ENCODE measurements around the gene HELZ. TPM values are rescaled to one million over a fixed set of nuclear protein-coding genes. Genes with fewer than 3 reads are reported as not detected.
A peak's percentile ranks its signal among the peaks of the same experiment; 100 is the strongest.

Gene HELZ
- total RNA-seq, 1 experiment from 2014 or later = 49.8 TPM

DNA sequence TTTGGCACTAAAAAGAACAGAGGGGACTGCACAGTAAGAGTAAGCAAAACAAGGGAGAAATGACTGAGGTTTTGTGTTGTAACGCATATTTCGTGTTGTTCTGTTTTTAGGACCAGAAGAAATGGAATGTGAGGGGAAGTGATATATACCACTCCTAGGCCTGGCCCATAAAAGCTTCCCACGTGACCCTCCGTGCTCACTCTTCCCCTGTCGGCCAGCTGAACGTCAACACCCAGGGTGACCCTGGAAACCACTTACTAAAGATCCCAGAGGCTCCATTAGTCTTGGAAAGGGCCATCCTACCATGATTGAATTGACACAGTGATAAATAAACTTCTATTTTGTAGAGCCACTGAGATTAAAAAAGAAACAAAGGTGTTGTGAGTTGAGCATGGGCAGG lies 79.8 kb downstream of the HELZ start:
- Mint-ChIP-seq H3K27me3 (ENCODE audit: low read depth) (no peaks in the 10 kb centered on the region), H3K4me3 (no peak overlapping the region), H3K27ac (peak overlapping the region in 2 of 3 experiments; percentile 32 to 58; a peak in 1 of 7 replicates), H3K4me1 (no peaks in the 10 kb centered on the region), H3K9me3 (no peaks in the 10 kb centered on the region), H3K36me3 (ENCODE audit: insufficient read depth in 1 of 3, low read depth in 3 of 3) (peaks cover 0 to 24% (median 16%) of the 10 kb centered on the region in 3 experiments; a peak in 4 of 7 replicates)
- TF ChIP-seq CTCF (conservative IDR thresholded peaks at IDR 0.05) = no peak
- H3T11ph ChIP-seq (ENCODE audit: low read length) = no peak overlapping the region
- no peaks in the 10 kb centered on the region for H3K4me1 ChIP-seq (ENCODE audit: insufficient read depth, low read length)
- no peak overlapping the region for H2AFZ ChIP-seq (ENCODE audit: low read length)
- no peaks in the 10 kb centered on the region for H3K79me2 ChIP-seq (ENCODE audit: insufficient read depth, low read length)
- no peaks in the 10 kb centered on the region for H4K20me1 ChIP-seq (ENCODE audit: control insufficient read depth, insufficient read depth, insufficient read length)
- H2BK12ac ChIP-seq (ENCODE audit: insufficient read length, low read depth, low read length) = no peak overlapping the region
- H3K27ac ChIP-seq (ENCODE audit: insufficient read length, low read depth, low read length) = no peak overlapping the region
- H4K5ac ChIP-seq (ENCODE audit: insufficient read length, low read depth, low read length) = no peak overlapping the region
- DNase-seq = no peak
- no peak overlapping the region for H2BK5ac ChIP-seq (ENCODE audit: insufficient read length, low read length)
- H3K27me3 ChIP-seq (ENCODE audit: insufficient read depth, low read length) = no peaks in the 10 kb centered on the region
- H3K18ac ChIP-seq (ENCODE audit: insufficient read length, low read depth, low read length) = no peak overlapping the region
- H3K23me2 ChIP-seq (ENCODE audit: insufficient read length, low read depth, low read length, poor library complexity, severe bottlenecking) = no peaks in the 10 kb centered on the region
- H3K4me2 ChIP-seq (ENCODE audit: insufficient read depth, insufficient read length, low read length) = no peak overlapping the region
- H4K91ac ChIP-seq (ENCODE audit: insufficient read length, low read depth, low read length) = no peak overlapping the region
- no peaks in the 10 kb centered on the region for H3K79me1 ChIP-seq (ENCODE audit: insufficient read depth, low read depth, low read length, poor library complexity, severe bottlenecking)
- no peak overlapping the region for H3K23ac ChIP-seq (ENCODE audit: insufficient read length, low read depth, low read length)
- no peak overlapping the region for H2BK120ac ChIP-seq (ENCODE audit: low read depth, low read length, poor library complexity, severe bottlenecking)
- no peak overlapping the region for H3K9ac ChIP-seq (ENCODE audit: extremely low read depth, insufficient read length, low read length)
- H4K8ac ChIP-seq (replicated peaks; ENCODE audit: insufficient read length, low read depth, low read length) = no peak overlapping the region
- no peak overlapping the region for H3K56ac ChIP-seq (ENCODE audit: insufficient read length, low read depth, low read length)
- H2BK20ac ChIP-seq (ENCODE audit: low read depth, low read length, poor library complexity, severe bottlenecking) = no peak overlapping the region
- no peak overlapping the region for H2AK5ac ChIP-seq (ENCODE audit: insufficient read length, low read length)
- WGBS (ENCODE audit: extremely low coverage, insufficient read length, low lambda C conversion rate) = no CpG with 5 or more reads among the region's 6 CpGs
- H3K14ac ChIP-seq (ENCODE audit: insufficient read depth, low read length) = no peak overlapping the region
- no peak overlapping the region for H2BK15ac ChIP-seq (ENCODE audit: low read depth, low read length)
- H3K4ac ChIP-seq (ENCODE audit: low read depth, low read length) = no peak overlapping the region
- no peaks in the 10 kb centered on the region for H3K9me3 ChIP-seq (ENCODE audit: control insufficient read depth, low read depth, low read length)

All from H9 (cell line).